GM19452 (cell line): ENCODE data around the gene P2RY6.

Experiments
- ATAC-seq: cut with Tn5 transposase; IDR thresholded peaks from one replicate; pipeline ENCODE4 v1.9.1; 2021; ENCODE audit not compliant: unreplicated experiment

The P2RY6 gene

GRCh38 chr11:73236854-73237253, 35.3 kb upstream of the P2RY6 start:
- no peak for ATAC-seq

- ATAC-seq = no peak
Observed at GRCh38 chr11:73237471-73238290, 34.5 kb upstream of the P2RY6 start.

- no peak for ATAC-seq
Observed at GRCh38 chr11:73239111-73239521, 33.0 kb upstream of the P2RY6 start.

GRCh38 chr11:73239571-73240189, 32.5 kb upstream of the P2RY6 start:
- ATAC-seq = no peak

GRCh38 chr11:73240190-73240781, 31.9 kb upstream of the P2RY6 start:
- no peak for ATAC-seq

GRCh38 chr11:73241300-73241699, 30.8 kb upstream of the P2RY6 start:
- ATAC-seq = no peak

GRCh38 chr11:73242251-73243092, 29.7 kb upstream of the P2RY6 start:
- no peak for ATAC-seq

- ATAC-seq = no peak
Observed at GRCh38 chr11:73243093-73243485, 29.0 kb upstream of the P2RY6 start.

GRCh38 chr11:73244589-73245240, 27.4 kb upstream of the P2RY6 start:
- ATAC-seq = no peak

- no peak for ATAC-seq
Observed at GRCh38 chr11:73245461-73245860, 26.7 kb upstream of the P2RY6 start.

GRCh38 chr11:73246303-73246702, 25.8 kb upstream of the P2RY6 start:
- no peak for ATAC-seq

- ATAC-seq = no peak
Observed at GRCh38 chr11:73248526-73249185, 23.5 kb upstream of the P2RY6 start.

GRCh38 chr11:73249304-73249703, 22.8 kb upstream of the P2RY6 start:
- no peak for ATAC-seq

GRCh38 chr11:73249853-73250783, 22.0 kb upstream of the P2RY6 start:
- ATAC-seq = no peak

- no peak for ATAC-seq
Observed at GRCh38 chr11:73252577-73253191, 19.5 kb upstream of the P2RY6 start.

GRCh38 chr11:73257342-73258103, 14.6 kb upstream of the P2RY6 start:
- ATAC-seq = no peak

GRCh38 chr11:73258104-73259035, 13.8 kb upstream of the P2RY6 start:
- no peak for ATAC-seq
